Medulla oblongata (tissue), 1 donor: ENCODE data around the gene AICDA.
A peak's percentile ranks its signal among the peaks of the same experiment; 100 is the strongest.
"Not testable (repeated sequence)": the region's sequence is repeated elsewhere in the genome, so short reads cannot be mapped to it uniquely, and the experiment has no call there.

ENCODE experiments used
- DNase-seq: peaks from one replicate; pipeline ENCODE4 v3.0.0-alpha.2; 2015; ENCODE audit errors: extremely low spot score

Gene AICDA

GRCh38 chr12:8612629-8613028, at the start of gene AICDA:
TSS of gene AICDA (minus strand) at chr12:8612859. CDS start at chr12:8612767, 92 bp downstream.
- no peak for DNase-seq

GRCh38 chr12:8661751-8662150, 49.1 kb upstream of the AICDA start:
- DNase-seq = no peak

GRCh38 chr12:8661016-8661415, 48.4 kb upstream of the AICDA start:
- DNase-seq = peak; percentile 56

DNA sequence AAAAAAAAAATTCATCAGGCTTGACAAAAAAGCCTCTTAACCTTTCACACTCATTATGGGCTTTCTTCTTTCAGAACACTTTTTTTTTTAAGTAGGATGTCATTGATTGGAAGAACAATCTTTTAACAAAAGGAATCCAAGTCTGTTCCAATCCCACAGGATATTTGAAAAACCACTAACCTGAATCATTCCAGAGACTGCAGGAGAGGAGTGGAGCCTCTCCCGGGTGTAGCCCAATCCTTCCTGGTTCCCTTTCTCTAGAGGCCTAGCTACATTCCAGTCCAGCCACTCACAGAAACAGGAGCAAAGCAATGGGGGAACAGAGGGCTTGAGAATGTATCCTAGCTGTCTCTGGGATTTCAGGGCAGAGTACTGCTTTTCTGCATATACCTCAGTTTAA, 45.7 kb upstream of the AICDA start:
- DNase-seq = no peak

DNA sequence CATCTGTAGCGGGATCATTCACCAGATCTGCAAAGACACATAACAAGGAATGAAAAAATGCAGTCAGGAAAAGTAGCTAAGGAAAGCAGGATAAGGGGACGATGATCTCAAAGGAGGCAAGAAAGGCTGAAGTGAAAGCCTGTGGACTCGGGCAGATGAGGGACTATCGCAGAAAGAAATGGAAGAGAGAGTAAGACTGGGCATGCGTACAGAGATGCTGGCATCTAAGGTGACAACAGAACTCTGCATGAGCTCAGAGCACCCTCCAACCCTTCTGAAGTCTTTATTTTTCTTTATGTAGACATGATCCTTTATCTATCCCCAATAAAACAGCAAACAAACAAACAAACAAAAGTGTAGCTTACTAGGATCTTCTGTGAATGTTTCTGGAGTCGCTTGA, 42.8 kb upstream of the AICDA start:
- DNase-seq = no peak

DNA sequence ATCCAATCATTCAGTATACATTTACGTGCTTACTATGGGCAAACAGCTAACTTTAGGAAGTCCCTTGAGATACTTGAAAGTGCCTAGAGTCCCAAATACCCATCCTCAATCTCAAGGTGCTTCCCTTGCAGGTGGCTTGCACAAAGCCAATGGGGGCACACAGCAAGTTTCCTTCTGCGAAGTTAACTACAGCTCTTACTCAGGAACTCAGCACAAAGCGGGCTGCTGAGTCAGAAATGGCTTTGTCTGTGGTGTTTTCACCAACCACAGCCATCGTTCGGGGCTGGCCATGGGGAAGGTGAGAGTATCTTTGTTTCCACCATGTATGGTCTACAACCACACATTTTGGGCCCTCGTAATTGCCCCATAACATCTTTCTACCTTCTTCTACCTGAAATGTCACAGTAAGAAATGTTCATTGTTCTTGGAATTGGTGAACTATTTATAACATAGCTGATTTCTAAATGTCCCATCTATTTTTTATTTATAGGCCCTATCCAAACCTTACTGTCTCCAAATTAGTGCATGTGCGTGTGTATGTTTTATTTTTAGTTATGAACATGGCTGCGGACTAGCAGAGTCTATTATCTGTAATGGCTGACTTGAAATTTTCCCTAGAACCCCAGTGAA, 36.0 kb upstream of the AICDA start:
- DNase-seq = no peak

GRCh38 chr12:8647968-8648367, 35.3 kb upstream of the AICDA start:
- DNase-seq = no peak

GRCh38 chr12:8644345-8645248, 31.9 kb upstream of the AICDA start:
- no peak for DNase-seq

DNA sequence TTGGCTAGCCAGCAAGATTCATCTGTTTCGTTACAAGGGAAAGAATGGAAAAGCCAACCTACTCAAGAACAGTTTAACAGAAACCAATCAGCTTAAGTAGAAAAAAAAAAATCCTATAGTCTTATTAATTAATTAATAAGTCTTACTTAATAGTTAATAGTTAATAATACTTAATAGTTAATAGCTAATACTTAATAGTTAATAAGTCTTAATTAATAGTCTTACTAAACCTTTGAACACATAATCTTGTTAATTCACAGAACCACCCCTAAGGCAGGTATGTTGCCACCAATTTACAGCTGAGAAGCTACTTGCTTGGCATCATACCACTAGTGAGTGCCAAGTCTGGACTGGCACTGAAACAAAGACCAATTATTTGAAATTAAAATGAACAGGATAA, 30.1 kb upstream of the AICDA start:
- no peak for DNase-seq

DNA sequence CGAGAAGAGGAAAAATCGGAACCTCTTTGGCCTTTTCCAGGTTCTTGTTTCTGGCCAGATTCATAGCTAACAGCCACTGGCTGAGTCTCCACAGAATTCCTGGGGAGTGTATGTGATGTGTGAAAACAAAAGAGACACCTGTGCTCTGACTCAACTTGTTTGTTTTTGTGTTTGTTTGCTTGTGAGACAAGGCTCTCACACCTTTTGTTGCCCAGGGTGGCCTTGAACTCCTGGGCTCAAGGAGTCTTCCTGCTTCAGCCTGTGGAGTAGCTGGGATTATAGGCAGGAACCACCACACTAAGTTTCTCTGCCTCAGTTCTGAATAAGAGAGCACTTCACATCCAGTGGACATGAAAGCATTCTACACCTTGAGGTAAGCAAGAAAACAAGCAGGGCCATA, 27.3 kb upstream of the AICDA start:
- DNase-seq = no peak

GRCh38 chr12:8638951-8639350, 26.3 kb upstream of the AICDA start:
- no peak for DNase-seq

DNA sequence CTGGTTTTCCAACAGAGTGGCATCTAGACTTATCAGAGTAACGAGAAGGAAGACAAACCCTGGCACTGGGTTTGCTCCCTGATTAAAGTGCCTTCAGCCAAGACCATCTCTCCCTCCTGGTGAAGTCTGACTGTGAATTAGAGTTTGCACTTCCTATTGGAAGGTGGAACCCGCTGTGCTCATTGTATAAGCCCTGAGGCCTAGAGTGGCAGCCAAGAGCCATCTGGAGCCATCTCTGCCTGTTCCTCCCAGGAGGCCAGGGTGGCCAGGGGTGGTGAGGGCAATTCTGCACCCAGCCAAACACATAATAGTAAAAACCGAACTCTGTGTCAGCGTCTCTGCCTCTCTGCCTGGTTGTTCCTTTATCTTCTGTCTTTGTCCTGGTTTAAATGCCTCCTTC, 25.0 kb upstream of the AICDA start:
- no peak for DNase-seq

GRCh38 chr12:8637244-8637643, 24.6 kb upstream of the AICDA start:
- DNase-seq = no peak

DNA sequence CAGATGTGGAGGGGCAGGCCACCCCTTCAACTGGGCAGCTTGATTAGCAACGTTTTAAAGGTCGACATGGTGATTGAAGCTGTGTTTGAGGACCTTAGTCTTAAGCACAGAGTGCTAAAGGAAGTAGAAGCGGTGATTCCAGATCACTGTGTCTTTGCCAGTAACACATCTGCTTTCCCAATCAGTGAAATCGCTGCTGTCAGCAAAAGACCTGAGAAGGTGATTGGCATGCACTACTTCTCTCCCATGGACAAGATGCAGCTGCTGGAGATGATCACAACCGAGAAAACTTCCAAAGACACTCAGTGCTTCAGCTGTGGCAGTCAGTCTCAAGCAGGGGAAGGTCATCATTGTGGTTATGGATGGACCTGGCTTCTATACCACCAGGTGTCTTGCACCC, 23.9 kb upstream of the AICDA start:
- DNase-seq = no peak

DNA sequence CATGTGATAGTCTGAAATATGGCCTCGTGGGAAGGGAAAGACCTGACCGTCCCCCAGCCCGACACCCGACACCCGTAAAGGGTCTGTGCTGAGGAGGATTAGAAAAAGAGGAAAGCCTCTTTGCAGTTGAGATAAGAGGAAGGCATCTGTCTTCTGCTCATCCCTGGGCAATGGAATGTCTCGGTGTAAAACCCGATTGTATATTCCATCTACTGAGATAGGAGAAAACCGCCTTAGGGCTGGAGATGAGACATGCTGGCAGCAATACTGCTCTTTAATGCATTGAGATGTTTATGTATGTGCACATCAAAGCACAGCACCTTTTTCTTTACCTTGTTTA, 23.3 kb upstream of the AICDA start:
- DNase-seq = not testable (repeated sequence)

DNA sequence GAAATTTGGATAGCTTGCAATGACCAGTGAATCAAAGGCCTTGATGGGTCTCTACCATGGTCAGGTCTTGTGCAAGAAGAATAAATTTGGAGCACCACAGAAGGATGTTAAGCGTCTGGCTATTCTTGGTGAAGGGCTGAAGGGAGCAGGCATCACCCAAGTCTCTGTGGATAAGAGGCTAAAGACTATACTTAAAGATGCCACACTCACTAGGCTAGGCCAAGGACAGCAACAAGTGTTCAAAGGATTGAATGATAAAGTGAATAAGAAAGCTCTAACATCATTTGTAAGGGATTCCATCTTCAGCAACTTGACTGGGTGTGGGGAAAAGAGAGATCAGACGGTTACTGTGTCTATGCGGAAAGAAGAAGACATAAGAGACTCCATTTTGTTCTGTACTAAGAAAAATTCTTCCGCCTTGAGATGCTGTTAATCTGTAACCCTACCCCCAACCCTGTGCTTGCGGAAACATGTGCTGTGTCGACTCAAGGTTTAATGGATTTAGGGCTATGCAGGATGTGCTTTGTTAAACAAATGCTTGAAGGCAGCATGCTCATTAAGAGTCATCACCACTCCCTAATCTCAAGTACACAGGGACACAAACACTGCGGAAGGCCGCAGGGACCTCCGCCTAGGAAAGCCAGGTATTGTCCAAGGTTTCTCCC, 22.8 kb upstream of the AICDA start:
- DNase-seq = not testable (repeated sequence)

- no peak for DNase-seq
These were observed 17.5 kb upstream of the AICDA start for GRCh38 chr12:8630131-8630530.

- no peak for DNase-seq
These were observed 16.9 kb upstream of the AICDA start for GRCh38 chr12:8629486-8630033.

DNA sequence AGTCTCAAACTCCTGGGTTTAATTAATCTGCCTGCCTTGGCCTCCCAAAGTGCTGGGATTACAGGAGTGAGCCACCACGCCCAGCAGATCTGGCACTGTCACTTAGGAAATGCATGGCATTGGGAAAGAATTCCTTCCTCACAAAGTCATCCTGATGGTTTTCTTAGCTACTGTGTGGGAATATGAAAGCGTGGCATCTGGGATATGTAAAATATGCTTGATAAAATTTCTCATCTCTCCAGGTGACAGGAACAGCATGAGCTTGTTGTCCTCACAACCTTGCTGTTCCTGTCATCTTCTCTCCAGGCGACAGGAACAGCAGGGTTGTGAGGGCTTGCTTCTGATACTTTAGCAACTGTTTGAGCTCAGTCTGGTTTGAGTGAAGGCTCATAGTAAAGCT, 16.1 kb upstream of the AICDA start:
- no peak for DNase-seq

- not testable (repeated sequence) for DNase-seq
These were observed 12.1 kb upstream of the AICDA start for GRCh38 chr12:8624750-8625149.

DNA sequence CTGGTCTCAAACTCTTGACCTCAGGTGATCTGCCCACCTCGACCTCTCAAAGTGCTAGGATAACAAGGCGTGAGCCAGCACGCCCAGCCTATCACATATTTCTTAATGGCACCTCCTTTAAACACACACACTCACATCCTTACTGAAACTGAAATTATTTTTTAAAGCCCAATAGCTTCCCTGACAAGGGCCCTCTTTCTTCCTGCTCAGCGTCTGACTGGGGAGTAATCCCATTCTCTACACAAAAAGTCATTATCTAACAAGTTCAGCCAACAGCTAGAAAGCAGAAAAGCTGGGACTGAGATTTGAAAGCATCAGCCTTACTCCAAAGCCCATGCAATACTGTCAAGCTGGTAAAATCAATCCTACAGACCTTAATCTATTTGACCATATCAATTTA, 10.0 kb upstream of the AICDA start:
- peak; percentile 30 for DNase-seq

- DNase-seq = no peak
These were observed 2.5 kb upstream of the AICDA start for GRCh38 chr12:8615206-8615605.

- not testable (repeated sequence) for DNase-seq
These were observed 1.2 kb upstream of the AICDA start for GRCh38 chr12:8613881-8614280.
